Effector CD4-positive, alpha-beta T cell (primary cell): ENCODE data around the gene CPEB3.
"Not testable (repeated sequence)": the region's sequence is repeated elsewhere in the genome, so short reads cannot be mapped to it uniquely, and the experiment has no call there.

Experiments used
- DNase-seq: peaks from one replicate; pipeline ENCODE4 v3.0.0-alpha.2; 2020

The CPEB3 gene

DNA sequence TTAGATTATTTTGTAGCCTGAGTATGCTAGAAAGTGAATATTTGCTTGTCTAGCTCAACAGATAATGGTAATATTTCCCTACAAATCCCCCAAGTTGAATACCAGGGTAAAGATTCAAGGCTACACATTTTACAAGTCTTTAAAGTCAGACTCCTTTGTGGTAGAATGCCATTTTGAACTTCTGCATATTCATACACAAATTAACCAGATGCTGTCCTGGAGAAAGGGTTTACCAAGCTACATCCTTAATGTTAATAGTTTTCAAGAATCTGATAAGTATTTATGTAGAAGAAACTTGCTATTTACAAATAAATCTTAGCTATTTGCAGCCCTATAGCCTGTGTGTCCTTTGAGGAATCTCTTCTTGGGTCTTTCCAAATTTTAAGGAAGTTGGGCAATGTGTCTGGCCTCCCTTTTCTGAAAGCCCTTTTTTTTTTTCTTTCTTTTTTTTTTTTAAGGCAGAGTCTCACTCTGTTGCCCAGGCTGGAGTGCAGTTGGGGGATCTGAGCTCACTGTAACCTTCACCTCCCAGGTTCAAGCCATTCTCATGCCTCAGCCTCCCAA is 82.6 kb downstream of the CPEB3 start:
- no peak for DNase-seq

DNA sequence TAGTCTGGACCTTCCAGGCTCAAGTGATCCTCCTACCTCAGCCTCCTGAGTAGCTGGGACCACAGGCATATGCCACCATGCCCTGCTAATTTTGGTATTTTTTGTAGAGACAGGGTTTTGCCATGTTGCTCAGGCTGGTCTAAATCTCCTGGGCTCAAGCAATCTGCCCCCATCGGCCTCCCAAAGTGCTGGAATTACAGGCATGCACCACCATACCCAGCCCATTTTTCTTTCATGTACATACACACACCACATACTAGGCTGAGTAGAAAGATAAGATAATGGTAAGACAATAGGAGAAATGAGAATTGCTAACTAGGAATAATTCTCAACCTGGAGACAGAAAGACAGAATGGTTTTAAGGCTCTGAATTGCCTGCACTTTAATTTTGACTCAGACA is 83.8 kb downstream of the CPEB3 start:
- DNase-seq, result no peak

DNA sequence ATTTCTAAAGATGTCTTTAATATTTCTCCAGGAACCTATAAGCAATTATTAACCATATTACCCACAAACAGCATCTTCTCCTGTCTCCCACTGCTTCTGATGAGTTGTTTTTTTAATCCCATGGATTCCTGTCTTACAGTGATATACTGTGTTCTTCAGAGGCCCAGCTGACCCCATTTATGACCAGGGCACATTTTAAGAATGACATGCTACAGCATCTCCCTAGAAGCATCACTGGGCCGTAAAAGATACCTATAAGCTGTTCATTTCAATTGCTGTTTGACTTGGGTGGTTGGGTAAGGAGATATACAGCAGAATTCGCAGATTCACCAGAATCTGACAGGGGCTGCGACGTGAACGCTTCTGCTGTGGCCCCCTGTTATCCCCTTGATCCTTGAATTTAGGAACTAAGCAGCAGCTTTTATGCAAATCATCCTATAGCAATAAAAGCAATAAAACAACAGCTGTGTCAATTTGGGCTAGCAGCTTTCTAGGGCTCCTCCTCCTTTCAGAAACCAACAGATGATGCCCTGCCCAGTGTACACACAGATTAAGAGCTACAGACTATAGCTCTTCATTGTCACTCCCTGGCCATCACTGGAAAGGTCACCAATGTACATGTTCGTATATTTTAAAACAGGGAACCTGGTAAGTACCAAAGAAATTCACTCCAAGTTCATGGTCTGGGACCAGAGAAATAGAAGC is 86.8 kb downstream of the CPEB3 start:
- no peak for DNase-seq

DNA sequence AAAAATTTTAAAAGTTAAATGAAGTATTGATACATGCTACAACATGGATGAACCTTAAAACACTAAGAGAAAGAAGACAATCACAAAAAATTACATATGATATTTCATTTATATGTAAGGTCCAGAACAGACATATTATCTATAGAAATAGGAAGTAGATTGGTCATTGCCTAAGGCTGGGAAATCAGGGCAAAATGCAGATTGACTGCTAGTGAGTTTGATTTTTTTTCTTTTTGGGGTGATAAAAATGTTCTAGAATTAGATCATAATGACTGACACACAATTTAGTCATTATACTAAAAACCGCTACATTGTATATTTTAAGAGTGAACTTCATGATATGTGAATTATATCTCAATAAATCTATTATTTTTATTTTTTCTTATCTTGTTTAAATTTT is 88.3 kb downstream of the CPEB3 start:
- no peak for DNase-seq

DNA sequence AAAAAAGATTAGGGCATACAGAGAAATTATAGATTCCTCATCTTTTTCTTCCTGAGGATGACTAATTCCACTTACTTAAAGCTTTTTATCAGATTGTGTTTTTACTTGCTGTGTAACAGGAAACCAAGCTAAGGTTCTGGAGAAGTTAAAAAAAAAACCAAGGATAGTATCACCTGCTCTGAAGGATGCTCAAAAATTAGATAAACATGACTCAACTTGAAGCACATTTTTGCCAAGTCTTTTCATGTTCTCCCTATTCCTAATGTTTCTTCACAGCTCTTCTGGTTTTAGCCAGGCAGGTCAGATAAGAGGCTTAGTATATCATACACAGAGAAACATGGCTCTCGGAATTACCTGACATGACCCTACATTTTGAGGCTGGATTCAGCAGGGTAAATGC is 90.3 kb downstream of the CPEB3 start:
- DNase-seq, result no peak

DNA sequence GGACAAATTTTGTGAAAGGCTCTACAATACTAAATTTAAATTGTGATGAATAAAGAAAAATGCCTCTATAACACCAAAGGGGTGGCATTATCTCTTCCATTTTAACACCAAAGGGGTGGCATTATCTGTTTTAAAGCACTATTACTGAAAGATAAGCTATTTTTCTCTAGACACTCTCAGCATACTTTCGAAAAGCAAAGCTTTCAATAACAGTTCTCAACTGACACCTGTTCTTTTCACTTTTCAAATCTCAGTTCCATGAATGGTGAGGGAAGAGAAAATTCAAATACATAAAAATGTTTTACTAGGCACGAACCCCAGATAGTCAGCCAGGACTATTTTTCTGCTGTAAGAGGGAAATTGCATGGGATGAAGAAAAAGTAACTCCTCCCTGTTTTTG is 103.8 kb downstream of the CPEB3 start:
- no peak for DNase-seq

DNA sequence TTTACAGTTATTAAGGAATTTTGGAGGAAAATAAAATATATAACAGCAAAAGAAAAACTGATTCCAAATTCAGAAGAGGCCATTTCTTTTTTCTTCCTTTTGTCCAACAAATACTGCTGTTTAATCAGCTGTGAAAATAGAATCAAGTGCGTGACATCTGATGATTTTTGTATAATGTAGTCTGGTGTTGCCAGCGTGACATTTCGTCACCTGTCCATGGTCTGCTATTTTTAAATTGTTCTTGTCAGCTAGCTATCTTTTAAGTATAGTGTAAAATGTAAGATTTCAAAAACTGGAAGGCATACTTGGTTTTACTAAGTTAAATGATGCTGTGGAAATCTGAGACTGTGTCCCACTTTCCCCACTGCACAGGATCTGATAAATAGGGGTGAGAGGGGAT is 105.9 kb downstream of the CPEB3 start:
- DNase-seq, result no peak

DNA sequence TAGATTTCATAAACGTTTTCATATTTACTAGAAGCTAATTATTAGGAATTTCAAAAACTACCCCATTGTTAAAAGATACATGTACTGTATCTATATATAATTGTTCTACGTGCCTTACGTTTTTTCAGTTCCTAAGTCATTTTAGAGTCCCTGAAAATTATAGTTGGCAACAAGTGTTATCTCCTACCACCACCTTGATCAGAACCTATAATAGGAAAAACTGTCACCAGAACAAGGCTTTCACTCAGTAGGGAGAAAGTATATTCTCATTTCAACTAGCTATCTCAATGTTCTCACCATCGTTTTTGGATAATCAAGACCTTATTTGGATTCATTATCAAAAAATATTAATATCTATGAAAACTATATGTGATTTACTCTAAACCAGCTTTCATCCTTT is 107.7 kb downstream of the CPEB3 start:
- DNase-seq, result no peak

DNA sequence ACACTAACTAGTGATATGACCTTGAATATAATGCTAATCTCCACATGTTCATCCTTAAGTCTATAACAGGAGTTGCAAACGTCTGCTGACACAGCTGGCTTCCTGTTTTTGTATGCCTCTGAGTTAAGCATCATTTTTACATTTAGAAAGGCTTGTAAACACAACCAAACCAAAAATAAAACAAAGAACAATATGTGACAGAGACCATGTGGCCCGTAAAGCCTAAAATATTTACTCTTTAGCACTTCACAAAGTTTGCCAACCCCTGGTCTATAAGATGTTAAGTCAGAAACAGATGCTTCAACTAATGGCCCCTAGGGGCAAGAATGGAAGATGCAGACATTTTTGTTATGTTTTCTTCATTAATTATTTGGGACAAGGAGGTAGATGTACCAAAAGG is 109.3 kb downstream of the CPEB3 start:
- DNase-seq, result no peak

DNA sequence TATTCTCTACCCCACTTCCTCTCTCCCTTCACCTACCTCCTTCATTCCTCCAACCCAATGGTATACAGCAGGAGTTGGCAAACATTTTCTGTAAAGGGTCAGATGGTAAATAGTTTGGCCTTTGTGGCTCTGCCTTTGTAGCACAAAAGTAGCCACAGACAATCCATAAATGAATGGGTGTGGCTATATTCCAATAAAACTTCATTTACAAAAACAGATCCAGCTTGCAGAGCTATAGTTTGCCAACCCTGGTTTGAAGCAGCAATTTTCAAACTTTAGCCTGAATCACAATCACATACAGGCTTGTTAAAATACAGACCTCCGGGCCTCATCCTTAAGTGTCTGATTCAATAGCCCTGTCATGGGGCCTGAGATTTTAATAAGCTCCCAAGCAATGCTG is 110.5 kb downstream of the CPEB3 start:
- no peak for DNase-seq

DNA sequence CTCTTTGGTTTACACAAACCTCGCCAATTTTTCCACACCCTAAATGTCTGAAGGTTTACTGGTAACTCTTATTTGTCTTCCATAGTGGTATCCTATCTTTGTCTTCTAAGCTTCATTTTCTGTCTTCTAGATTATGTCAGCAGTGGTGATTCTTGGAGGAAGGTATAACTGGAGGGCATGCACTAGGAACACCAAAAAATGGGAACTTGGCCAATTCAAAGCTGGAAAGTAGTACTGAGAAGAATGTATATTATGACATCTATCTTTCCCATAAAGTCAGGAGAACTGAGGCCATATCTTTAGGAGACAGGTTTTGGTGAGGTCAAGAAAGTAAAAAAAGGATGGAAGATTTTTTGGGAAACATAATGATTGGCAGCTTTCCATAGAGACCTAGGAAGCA is 113.3 kb downstream of the CPEB3 start:
- DNase-seq, result no peak

DNA sequence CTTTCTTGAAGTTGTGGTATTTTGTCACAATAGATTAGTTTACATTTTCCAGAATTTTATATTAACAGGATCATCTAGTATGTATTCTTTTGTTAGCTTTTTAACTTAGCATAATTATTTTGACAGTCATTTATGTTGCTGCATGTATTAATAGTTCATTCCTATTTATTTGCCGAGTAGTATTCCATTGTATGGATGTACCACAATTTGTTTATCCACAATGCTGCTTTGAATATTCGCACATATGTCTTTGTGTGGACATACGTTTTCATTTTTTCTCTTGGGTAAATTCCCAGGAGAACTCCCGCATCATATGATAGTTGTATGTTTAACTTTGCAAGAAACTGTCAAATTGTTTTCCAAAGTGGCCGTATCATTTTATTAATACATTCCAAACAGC is 115.7 kb downstream of the CPEB3 start:
- DNase-seq, result no peak

DNA sequence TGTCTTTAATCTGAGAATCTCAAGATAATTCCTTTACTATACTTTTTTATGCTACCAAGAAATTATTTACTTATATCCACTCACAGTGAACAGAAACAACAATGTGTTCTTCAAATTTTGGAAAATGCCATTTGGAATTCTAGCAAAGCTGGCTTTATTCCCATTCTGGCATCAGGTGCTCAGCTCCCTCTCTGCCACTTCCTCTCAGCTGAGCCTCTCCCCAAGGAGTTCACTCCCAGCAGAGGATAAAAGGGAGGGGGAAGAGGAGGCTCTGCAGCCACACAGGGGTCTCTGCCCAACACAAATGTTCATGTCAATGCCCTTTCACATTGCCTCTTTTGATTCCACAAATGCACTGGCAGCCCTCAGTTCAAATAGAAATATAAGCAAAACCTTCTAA is 116.9 kb downstream of the CPEB3 start:
- DNase-seq, result no peak

DNA sequence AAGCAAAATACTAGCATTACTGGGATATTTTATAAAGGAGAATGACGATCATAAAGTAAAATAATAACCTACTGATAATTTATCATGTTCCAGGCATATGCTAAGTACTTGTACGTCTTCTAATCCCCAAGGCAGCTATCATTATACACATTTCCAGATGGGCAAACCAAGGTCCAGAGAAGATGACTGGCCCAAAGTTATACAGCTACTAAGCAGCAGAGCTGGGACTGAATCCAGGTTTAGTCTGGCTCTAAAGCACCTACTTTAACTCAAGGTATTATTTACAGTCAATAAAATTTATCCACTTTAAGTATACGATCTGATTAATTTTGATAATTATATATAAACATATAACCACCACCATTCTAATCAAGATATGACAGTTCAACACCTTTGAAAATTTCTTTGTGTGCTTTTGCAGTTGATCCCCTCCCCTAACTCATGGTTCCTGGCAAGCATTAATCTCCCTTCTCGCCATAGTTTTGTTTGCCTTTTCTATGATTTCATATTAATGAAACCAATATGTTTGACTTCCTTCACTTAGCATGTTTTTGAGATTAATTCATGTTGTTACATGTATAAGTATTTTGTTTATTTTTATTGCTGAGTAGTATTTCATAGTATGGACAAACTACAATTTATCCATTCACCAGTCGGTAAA is 126.7 kb downstream of the CPEB3 start:
- no peak for DNase-seq

DNA sequence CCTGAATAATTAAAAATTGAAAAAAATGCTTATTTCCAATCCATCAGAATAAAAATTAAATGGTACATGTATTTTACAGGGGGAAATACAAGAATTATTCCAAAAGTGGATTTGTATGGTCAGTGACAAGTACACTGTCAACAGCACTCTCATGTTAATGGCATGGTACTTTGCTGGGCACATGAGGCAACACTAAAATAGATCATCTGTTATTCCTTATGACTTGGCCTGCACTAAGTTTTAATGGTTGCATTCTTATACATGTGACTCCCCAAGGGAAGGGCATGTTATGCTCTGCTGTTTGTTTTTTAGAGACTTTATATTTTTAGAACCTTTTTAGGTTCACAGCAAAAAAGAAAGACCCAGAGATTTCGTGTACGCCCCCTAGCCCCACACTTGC is 128.3 kb downstream of the CPEB3 start:
- no peak for DNase-seq

DNA sequence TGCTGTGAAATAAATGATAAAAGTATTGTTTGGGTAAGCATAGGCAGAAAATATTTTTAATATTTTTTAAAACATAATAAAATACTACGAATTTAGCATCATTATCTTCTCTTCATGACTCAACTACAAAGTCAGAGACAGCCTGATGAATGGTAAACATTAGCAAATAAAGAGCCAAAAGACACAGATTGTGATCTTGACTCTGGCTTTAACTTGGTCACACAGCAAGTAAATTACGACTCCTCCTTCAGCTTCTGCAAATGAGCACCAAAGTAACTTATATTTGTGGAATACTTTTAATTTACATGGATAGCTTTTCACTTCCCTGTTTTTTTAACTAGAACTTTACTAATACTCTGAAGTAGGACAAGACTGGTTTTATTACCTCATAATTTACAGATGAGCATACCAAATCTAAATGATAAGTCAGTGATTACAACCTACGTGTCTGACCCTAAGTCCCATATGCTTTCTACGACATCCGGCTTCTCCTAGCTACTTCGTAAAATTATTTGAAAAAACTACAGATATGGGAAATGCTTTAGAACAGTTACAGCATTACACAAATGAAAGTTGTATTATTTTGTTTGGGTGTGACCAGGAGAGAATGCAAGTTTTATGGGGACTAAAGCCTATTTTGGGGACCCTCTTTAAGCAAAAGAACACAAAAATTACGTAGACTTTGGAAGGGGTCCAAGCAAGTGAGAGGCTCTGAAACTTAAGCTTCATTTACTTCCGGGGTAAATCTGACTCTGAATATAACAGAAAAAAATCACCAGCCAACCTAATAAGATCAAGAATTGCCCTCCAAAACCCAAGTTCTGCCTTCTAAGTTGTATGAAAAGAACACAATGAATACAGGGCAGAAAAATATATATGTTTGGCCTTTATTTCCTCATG is 133.8 kb downstream of the CPEB3 start:
- no peak for DNase-seq

DNA sequence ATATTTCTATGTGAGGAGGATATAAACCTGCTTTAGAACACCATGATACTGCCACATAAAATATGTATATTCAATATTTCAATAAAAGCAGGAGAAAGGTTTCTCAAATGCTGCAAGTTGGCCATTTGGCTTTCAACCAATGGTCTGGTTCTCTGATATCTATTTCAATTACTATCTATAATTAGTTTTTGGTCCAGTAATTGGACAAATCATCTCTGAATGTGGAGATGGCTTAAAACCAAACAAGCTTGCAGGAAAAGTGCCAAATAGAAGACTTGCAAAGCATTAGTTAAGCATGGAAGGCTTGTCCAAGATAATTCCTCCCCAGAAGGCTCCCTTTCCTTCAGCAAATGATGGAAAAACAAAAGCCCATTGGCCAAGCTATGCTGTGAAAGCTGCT is 140.1 kb downstream of the CPEB3 start:
- no peak for DNase-seq

DNA sequence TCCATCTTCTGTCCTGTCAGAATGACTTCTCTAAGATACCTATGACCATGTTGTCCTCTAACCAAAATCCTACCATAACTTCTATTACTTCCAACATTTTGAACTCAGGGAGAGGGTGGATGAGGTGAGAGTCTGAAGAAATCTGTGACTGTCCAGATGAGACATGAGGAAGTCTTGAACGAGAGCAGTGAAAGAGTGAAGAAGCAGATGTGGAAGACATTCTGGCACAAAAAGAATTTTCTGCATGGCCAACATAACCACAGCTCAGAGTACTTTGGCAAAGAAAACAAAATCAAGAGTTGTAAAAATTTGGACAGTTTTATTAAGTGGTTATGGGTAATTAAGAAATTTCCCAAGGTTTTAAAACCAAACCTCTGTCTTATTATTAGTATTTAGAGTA is 141.6 kb downstream of the CPEB3 start:
- no peak for DNase-seq

DNA sequence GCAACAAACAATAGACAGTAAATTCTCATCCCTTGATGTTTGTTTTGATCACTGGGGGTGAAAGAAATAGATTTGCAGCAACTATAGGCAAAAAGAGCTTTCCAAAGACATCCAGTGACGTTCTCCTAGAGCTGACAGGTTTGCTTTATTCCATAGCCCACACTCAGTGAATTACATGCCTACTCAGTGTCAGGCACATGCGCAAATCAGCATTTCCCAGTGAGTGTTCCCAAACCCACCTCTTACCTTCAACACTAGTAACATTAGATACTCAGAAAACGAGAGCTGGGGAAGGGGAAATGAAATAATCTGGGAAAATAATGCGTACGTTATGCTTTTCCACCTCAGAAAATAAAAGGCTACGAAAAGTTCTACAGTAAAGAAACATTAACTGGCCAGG is 144.1 kb downstream of the CPEB3 start:
- no peak for DNase-seq

DNA sequence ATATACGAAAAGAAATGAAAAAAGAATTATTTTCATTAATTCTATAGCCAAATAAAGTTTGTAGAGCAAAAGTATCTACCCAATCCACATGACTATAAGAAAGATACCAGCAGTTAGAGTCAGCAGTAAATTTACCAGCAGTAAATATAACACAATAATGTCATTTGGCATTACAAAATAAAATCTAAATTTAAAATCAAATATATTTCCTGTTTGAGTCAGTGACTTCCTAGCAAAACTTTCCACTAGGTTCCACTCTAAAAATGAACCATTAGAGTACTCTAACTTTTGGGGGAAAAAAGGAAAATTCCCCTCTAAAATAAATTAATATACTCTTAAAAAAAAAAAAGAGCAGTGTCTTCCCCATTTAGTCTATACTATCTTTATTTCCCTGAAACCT is 144.8 kb downstream of the CPEB3 start:
- no peak for DNase-seq

DNA sequence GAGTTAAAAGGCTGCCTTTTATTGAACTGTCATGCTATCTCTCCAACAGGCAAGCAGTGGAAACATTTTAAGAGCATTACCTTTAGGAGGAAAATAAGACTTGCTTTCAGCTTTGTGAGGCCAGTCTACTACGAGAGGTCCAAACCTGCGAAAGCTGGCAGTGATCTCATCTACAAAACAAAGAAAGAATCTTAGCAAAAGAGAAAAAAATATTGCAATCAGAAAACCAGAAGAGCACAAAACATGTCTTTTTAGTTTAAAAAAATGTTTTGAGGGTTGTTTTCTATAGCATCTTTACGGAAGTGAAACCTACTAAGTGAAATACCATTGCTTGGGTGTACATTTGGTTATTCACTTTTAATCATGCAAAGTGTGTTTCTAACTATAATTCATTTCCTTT is 147.9 kb downstream of the CPEB3 start:
- no peak for DNase-seq

DNA sequence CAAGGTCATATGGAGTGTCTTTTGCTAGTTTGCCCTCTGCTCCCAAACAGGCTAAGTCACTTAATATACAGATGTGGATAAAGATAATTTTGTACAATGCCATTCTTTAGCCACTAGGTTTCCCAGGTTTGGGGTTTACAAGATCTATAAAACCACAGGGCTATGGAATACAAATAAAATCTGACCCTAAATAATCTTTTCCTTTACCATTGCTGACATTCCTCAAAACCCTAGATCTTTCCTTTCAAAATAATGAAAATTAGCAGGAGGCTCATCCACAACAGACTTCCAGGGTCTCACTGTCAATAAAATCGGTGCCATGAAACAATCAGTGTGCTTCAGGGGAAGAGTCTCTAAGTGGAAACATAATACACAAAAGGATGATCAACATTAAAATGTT is 148.4 kb downstream of the CPEB3 start:
- DNase-seq, result no peak

DNA sequence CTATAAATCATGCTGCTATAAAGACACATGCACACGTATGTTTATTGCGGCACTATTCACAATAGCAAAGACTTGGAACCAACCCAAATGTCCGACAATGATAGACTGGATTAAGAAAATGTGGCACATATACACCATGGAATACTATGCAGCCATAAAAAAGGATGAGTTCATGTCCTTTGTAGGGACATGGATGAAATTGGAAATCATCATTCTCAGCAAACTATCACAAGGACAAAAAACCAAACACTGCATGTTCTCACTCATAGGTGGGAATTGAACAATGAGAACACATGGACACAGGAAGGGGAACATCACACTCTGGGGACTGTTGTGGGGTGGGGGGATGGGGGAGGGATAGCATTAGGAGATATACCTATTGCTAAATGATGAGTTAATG is 149.7 kb downstream of the CPEB3 start:
- not testable (repeated sequence) for DNase-seq

DNA sequence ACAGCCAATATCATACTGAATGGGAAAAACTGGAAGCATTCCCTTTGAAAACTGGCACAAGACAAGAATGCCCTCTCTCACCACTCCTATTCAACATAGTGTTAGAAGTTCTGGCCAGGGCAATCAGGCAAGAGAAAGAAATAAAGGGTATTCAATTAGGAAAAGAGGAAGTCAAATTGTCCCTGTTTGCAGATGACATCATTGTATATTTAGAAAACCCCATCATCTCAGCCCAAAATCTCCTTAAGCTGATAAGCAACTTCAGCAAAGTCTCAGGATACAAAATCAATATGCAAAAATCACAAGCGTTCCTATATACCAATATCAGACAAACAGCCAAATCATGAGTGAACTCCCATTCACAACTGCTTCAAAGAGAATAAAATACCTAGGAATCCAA is 156.8 kb downstream of the CPEB3 start:
- not testable (repeated sequence) for DNase-seq
